HEK293T (cell line): ENCODE data around the gene TMTC2.

Experiments
- BHLHE40 ChIP-seq: fragments of 450-650 bp; IDR thresholded peaks from 2 replicates; pipeline ENCODE4 v1.6.1; 2016; ENCODE audit warnings: mild to moderate bottlenecking, moderate library complexity, borderline replicate concordance
- ELF4 ChIP-seq: fragments of 450-650 bp; IDR thresholded peaks from 2 replicates; pipeline ENCODE4 v1.6.1; 2017; ENCODE audit warnings: antibody characterized with exemption
- SP1 ChIP-seq: fragments of 450-650 bp; IDR thresholded peaks from 2 replicates; pipeline ENCODE4 v1.6.1; 2017

DNA sequence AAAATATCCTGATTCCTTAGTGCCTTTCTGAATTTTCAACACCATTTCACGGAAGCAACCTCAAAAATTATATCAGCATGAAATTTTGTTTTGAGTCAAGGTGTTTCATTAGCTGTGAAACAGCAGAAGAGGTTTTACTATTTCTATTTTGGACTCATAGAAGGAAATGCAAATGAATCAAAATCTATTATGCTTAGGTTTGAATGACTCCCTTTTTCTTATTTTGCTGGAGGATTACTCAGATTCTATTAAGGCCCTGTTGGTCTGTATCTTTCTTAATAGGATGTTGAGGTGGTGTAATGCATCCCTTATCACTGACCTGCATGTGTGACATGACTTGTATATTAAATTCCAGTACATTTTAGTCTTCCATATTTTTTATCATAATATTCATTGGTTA is 165.8 kb downstream of the TMTC2 start:
- TF ChIP-seq BHLHE40 (no peak), SP1 (no peak), ELF4 (no peak)
